Measurements from ENCODE around the gene RNF141. TPM values are rescaled to one million over a fixed set of nuclear protein-coding genes. Genes with fewer than 3 reads are reported as not detected.
A peak's percentile ranks its signal among the peaks of the same experiment; 100 is the strongest.

Gene RNF141
- total RNA-seq, 2 donors from 2014 or later = 24.0 to 39.3 TPM

DNA sequence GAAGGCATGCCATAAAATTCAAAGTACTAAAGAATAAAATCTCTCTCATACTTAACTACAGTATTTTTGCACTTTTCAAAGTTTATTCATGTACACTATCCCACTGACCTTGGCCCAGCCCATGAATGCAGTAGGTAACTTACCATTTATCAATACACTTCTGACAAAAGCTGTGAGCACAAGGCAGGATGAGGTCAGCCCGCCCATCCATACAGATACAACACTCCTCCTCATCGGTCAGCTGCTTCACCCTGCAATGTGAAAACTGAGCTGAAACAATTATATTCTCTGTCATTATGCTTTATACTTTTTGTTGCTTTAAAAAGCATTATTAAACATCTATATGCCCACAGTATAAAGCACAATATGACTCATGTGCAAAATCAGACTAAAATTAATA, 22.1 kb downstream of the RNF141 start:
- H3K36me3 ChIP-seq = peaks cover 4% of the 10 kb centered on the region

DNA sequence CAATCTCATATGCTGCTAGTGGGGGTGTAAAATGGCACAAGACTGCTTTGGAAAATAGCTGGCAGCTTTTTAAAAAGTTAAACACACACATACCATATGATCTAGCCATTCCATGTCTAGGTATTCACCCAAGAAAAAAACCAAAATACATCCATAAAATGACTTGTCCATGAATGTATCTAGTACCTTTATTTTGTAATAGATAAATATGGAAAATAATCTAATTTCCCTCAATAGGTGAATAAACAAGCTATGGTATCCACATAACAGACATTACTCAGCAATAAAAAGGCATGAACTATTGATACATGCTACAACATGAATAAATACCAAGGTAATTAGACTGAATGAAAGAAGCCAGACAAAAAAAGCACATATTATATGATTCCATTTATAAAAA, 22.9 kb downstream of the RNF141 start:
- no peak overlapping the region for H3K9ac ChIP-seq (ENCODE audit: low read depth in 2 of 2, low read length in 2 of 2)
- intact Hi-C loops (cut with DNase I) = loop anchor here (10.0 kb wide), 3 partner anchors 113 to 217 kb away; no protein-coding TSS in a partner anchor
- no peaks in the 10 kb centered on the region for H3K4me1 ChIP-seq
- no peak overlapping the region for H3K4me3 ChIP-seq
- no peak for DNase-seq
- no peaks in the 10 kb centered on the region for H3K9me3 ChIP-seq
- H3K27ac ChIP-seq = no peak overlapping the region
- TF ChIP-seq, protein P1, sequence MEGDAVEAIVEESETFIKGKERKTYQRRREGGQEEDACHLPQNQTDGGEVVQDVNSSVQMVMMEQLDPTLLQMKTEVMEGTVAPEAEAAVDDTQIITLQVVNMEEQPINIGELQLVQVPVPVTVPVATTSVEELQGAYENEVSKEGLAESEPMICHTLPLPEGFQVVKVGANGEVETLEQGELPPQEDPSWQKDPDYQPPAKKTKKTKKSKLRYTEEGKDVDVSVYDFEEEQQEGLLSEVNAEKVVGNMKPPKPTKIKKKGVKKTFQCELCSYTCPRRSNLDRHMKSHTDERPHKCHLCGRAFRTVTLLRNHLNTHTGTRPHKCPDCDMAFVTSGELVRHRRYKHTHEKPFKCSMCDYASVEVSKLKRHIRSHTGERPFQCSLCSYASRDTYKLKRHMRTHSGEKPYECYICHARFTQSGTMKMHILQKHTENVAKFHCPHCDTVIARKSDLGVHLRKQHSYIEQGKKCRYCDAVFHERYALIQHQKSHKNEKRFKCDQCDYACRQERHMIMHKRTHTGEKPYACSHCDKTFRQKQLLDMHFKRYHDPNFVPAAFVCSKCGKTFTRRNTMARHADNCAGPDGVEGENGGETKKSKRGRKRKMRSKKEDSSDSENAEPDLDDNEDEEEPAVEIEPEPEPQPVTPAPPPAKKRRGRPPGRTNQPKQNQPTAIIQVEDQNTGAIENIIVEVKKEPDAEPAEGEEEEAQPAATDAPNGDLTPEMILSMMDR (IDR thresholded peaks at IDR 0.05) = no peak
- peaks cover 4% of the 10 kb centered on the region for H3K36me3 ChIP-seq
- H3K27me3 ChIP-seq = no peaks in the 10 kb centered on the region

More for the DNA sequence above, 22.1 kb downstream of the RNF141 start:
- Histone ChIP-seq H3K9ac (ENCODE audit: low read depth in 2 of 2, low read length in 2 of 2) (no peak overlapping the region), H3K4me3 (no peak overlapping the region), H3K27ac (no peak overlapping the region), H3K9me3 (no peaks in the 10 kb centered on the region), H3K4me1 (no peaks in the 10 kb centered on the region), H3K27me3 (no peaks in the 10 kb centered on the region)
- TF ChIP-seq, protein P1 (IDR thresholded peaks at IDR 0.05) = no peak
- no peak for DNase-seq
- intact Hi-C loops (cut with DNase I) = loop anchor here (10.0 kb wide), 3 partner anchors 114 to 216 kb away; no protein-coding TSS in a partner anchor

DNA sequence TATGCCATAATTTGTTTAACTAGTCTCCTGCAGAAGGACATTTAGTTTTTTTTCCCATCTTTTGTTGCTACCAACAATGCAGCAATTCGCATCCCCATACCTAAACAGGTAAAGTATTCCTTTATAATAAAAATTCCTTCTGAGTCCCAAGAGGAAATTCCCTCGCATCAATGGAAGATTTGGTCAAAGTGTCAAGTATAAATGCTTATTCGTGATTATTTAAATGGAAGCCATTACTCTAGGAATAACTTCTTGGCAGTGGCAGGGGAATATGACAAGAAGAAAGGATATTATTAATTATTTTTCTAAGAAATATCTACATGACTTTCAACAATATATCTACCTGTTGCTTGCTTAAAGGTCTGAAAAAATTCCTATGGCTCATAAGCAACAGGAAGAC, 25.6 kb downstream of the RNF141 start:
- Histone ChIP-seq H3K9ac (ENCODE audit: low read depth in 2 of 2, low read length in 2 of 2) (no peak overlapping the region), H3K9me3 (no peaks in the 10 kb centered on the region), H3K27ac (no peak overlapping the region), H3K27me3 (no peaks in the 10 kb centered on the region), H3K4me1 (no peaks in the 10 kb centered on the region), H3K4me3 (no peak overlapping the region), H3K36me3 (no peaks in the 10 kb centered on the region)
- TF ChIP-seq, protein P1 (IDR thresholded peaks at IDR 0.05) = no peak
- intact Hi-C loops (cut with DNase I) = loop anchor here (10.0 kb wide), 3 partner anchors 111 to 219 kb away; no protein-coding TSS in a partner anchor
- DNase-seq = no peak

- intact Hi-C loops (cut with DNase I) = loop anchor here (10.0 kb wide), 3 partner anchors 110 to 220 kb away; no protein-coding TSS in a partner anchor
- no peak for DNase-seq
- Histone ChIP-seq H3K4me3 (no peak overlapping the region), H3K36me3 (no peaks in the 10 kb centered on the region), H3K4me1 (no peaks in the 10 kb centered on the region), H3K27me3 (no peaks in the 10 kb centered on the region), H3K27ac (no peak overlapping the region), H3K9me3 (no peaks in the 10 kb centered on the region), H3K9ac (ENCODE audit: low read depth in 2 of 2, low read length in 2 of 2) (no peak overlapping the region)
- TF ChIP-seq, protein P1 (IDR thresholded peaks at IDR 0.05) = no peak
Observed at GRCh38 chr11:10514709-10515108, 26.3 kb downstream of the RNF141 start.

- Histone ChIP-seq H3K27me3 (no peaks in the 10 kb centered on the region), H3K36me3 (no peaks in the 10 kb centered on the region), H3K9ac (ENCODE audit: low read depth in 2 of 2, low read length in 2 of 2) (no peak overlapping the region), H3K4me1 (no peaks in the 10 kb centered on the region), H3K4me3 (no peak overlapping the region), H3K9me3 (no peaks in the 10 kb centered on the region), H3K27ac (no peak overlapping the region)
- TF ChIP-seq, protein P1 (IDR thresholded peaks at IDR 0.05) = peak; percentile 16
- intact Hi-C loops (cut with DNase I) = loop anchor here (10.0 kb wide), 3 partner anchors 109 to 221 kb away; no protein-coding TSS in a partner anchor
- no peak for DNase-seq
Observed at GRCh38 chr11:10514202-10514601, 26.8 kb downstream of the RNF141 start.
